ENCODE data around the gene PRPF38A.
A peak's percentile ranks its signal among the peaks of the same experiment; 100 is the strongest.

The PRPF38A gene, protein sequence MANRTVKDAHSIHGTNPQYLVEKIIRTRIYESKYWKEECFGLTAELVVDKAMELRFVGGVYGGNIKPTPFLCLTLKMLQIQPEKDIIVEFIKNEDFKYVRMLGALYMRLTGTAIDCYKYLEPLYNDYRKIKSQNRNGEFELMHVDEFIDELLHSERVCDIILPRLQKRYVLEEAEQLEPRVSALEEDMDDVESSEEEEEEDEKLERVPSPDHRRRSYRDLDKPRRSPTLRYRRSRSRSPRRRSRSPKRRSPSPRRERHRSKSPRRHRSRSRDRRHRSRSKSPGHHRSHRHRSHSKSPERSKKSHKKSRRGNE

DNA sequence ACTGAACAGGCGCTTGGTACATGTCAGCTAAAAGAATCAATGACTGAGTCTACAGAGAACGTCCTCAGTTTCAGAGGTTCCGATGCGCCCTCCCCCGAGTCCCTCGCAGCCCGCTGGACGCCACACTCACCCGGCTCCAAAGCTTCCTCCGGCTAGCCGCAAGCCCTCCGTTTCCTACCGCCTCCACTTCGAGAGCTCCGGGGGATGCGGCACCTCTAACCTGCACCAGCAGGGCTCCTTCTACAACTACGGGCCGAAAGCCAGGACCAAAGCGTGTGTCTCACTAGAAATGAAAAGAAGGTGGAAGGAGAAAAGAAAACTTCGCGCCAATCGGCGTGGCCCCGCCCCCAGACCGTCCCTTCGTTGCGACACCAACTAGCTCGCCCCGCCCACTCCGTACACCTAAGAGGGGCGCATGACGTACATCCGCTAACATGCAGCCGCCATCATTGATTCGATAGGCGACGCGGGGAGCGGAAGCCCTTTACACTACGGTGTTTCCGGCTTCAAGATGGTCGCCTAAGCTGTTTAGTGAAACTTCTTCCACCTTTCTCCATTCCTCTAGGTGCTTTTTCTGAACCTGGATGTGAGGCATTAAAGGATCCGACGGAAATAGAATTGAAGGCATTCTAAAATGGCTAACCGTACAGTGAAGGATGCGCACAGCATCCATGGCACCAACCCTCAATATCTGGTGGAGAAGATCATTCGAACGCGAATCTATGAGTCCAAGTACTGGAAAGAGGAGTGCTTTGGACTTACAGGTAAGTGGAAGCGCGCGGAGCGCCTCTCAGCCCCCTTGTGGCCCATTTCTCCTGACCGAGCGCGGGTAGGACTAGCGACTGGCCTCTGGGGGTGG lies at the start of gene PRPF38A, which contains the start of gene ORC1:
PRPF38A (plus strand) TSS at position 487 of the 859 bp plus-strand sequence; CDS start at position 635, 148 bp downstream.
ORC1 (minus strand) TSS at position 308 of the 859 bp plus-strand sequence. CDS start 2,200 bp downstream, outside the sequence.
- DNase-seq (ENCODE audit: low spot score in 2 of 2) (peak; percentile 94 to 96), ATAC-seq (replicated peaks; ENCODE audit: extremely low read depth, poor library complexity, severe bottlenecking) (peak; percentile 92)
- peaks cover 29% of the 10 kb centered on the region for H3K36me3 Mint-ChIP-seq (ENCODE audit: insufficient read depth)
- no peaks in the 10 kb centered on the region for H3K9me3 Mint-ChIP-seq
- peaks cover 31% of the 10 kb centered on the region for H3K4me1 Mint-ChIP-seq
- H3K27ac Mint-ChIP-seq (ENCODE audit: low read depth): peak within 1 kb of the TSS; percentile 98
- H3K4me3 Mint-ChIP-seq: peak within 1 kb of the TSS; percentile 100
- H3K27me3 Mint-ChIP-seq: no peaks in the 10 kb centered on the region

DNA sequence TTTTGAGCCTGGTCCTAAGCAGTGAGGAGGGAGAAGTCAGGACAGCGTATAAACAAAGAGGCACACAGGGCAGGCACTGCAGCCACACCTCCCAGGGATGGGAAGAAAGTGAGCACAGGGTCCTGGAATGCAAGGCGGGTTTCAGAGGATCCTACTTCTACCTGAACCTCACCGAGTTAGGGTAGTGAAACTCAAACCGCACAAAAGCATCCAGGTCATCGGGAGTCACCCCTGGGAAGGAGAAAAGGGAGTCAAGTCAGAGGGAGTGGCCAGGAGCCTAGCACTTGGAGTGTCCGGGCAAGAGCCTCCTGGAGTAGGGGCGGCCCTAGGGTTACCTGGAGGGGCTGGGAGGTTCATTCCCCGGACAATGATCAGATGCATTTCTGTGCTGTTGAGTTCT lies 49.0 kb upstream of the PRPF38A start:
- no peaks in the 10 kb centered on the region for H3K9me3 Mint-ChIP-seq
- ATAC-seq (replicated peaks; ENCODE audit: extremely low read depth, poor library complexity, severe bottlenecking) (no peak), DNase-seq (ENCODE audit: low spot score in 2 of 2) (no peak)
- H3K36me3 Mint-ChIP-seq (ENCODE audit: insufficient read depth): peaks cover 56% of the 10 kb centered on the region
- no peak overlapping the region for H3K4me3 Mint-ChIP-seq
- H3K4me1 Mint-ChIP-seq: no peaks in the 10 kb centered on the region
- H3K27me3 Mint-ChIP-seq: no peaks in the 10 kb centered on the region
- peak overlapping the region; percentile 2 for H3K27ac Mint-ChIP-seq (ENCODE audit: low read depth)

DNA sequence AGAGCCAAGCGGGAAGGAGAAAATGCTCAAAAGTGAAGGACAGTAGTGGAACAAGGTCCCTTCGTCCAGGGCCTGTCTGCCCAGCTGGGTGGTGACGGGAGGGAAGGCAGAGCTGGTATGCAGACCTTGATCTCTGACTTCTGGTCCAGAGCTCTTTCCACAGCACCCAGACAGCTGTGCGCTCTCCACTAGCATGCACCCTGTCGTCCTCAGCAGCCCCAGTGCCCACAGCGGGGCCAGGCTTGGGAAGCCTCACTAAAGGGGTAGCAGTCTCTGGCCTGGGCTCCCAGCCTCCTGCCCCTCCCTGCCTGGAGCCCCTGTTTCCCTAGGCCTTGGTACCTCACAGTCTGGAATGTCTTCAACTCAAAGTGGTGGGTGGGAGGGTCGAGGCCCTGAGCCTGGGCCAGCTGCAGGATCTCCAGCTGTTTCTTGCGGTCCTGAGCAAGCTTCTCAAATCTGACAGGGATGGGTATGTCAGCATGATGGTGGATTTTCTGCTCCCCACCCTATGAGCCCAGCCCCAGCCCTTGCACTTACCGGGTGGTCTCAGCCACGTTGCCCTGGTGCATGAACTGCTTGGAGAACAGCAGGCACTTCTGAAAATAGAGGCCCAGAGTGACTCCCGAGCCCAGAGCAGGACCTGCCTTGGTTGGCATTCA lies 48.4 kb upstream of the PRPF38A start:
- DNase-seq (ENCODE audit: low spot score in 2 of 2) (no peak), ATAC-seq (replicated peaks; ENCODE audit: extremely low read depth, poor library complexity, severe bottlenecking) (no peak)
- Mint-ChIP-seq H3K4me3 (no peak overlapping the region), H3K9me3 (no peaks in the 10 kb centered on the region), H3K27ac (ENCODE audit: low read depth) (no peak overlapping the region), H3K36me3 (ENCODE audit: insufficient read depth) (peaks cover 57% of the 10 kb centered on the region), H3K27me3 (no peaks in the 10 kb centered on the region), H3K4me1 (peaks cover under 1% of the 10 kb centered on the region)

DNA sequence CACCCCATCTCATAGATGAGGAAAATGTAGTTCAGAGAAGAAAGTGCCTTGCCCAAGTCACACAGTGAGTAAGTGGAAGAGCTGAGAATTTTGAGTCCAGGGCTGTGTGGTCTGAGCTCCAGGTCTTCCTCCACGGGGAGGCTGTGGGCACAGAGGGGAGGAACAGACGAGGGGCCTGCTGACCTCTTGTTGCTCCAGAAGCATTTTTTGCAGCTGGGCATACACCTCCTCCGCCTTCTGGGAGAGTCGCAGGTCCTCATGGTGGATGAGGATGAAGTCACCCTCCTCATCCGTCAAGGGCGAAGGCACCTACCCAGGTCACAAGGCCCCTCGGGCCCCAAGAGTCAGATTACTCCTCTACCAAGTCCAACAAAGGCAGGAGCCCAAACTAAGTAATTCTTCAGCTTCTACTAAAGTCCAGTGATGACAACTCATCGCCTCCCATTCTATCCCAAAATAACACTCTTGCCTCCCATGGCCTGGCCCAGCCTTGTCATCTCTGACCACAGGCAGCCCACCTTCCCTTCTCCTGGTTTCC lies 47.5 kb upstream of the PRPF38A start:
- ATAC-seq (replicated peaks; ENCODE audit: extremely low read depth, poor library complexity, severe bottlenecking) (no peak), DNase-seq (ENCODE audit: low spot score in 2 of 2) (no peak)
- no peak overlapping the region for H3K27ac Mint-ChIP-seq (ENCODE audit: low read depth)
- H3K9me3 Mint-ChIP-seq: no peaks in the 10 kb centered on the region
- H3K4me3 Mint-ChIP-seq: no peak overlapping the region
- H3K36me3 Mint-ChIP-seq (ENCODE audit: insufficient read depth): peaks cover 63% of the 10 kb centered on the region
- H3K27me3 Mint-ChIP-seq: no peaks in the 10 kb centered on the region
- peaks cover 10% of the 10 kb centered on the region for H3K4me1 Mint-ChIP-seq

DNA sequence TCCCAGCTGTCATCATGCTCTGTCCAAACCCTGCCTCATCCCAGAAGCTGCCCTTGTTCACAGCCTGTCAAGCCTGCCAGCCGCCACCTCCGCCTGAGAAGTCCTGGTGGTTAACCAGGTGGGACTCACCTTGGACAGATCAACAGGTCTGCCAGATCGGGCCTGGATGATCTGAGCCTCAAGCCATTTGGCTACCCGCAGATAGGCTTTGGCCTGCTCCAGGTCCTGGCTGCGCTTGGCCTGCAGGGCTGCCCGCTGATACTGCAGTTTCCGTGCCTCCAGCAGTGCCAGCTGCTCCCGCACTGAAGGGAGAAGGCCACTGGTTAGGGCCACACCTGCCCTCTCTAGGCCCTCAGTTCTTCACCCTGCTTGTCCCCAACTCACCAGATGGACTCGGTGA lies 47.0 kb upstream of the PRPF38A start:
- peaks cover 15% of the 10 kb centered on the region for H3K4me1 Mint-ChIP-seq
- H3K36me3 Mint-ChIP-seq (ENCODE audit: insufficient read depth): peaks cover 66% of the 10 kb centered on the region
- DNase-seq (ENCODE audit: low spot score in 2 of 2) (no peak), ATAC-seq (replicated peaks; ENCODE audit: extremely low read depth, poor library complexity, severe bottlenecking) (no peak)
- no peak overlapping the region for H3K4me3 Mint-ChIP-seq
- no peaks in the 10 kb centered on the region for H3K27me3 Mint-ChIP-seq
- no peaks in the 10 kb centered on the region for H3K9me3 Mint-ChIP-seq
- no peak overlapping the region for H3K27ac Mint-ChIP-seq (ENCODE audit: low read depth)

DNA sequence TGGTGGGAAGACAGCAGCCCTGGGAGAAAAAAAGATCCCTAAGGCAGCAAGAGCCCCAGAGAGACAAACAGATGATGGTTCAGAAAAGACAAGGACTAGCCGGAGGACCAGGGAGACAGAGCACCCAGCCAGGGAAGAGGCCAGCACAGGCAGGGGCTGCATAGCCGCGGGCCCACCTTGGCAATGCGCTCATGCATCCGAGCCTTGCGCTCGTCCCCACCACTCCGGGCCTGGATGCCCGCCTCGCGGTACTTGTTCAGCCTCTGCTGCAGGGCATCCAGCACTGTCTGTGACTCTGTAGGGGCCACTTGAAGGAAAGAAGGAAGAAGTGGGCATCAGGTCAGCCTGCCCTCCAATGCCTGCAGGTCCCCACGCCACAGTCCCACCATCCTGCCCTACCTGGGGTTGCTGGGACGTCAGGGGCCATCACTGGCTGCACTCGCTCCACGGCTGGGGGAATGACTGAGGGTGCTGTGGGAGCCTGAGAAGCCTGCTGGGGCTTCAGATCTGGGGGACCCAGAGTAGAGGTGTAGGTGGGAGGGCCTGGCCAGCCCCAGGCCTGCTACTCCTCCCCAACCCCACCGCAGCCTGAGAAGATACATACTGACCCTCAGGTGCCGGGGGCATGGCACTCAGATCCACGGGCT lies 45.4 kb upstream of the PRPF38A start:
- Mint-ChIP-seq H3K27ac (ENCODE audit: low read depth) (peak overlapping the region; percentile 57), H3K9me3 (no peaks in the 10 kb centered on the region), H3K36me3 (ENCODE audit: insufficient read depth) (peaks cover 67% of the 10 kb centered on the region), H3K4me1 (peaks cover 20% of the 10 kb centered on the region), H3K27me3 (no peaks in the 10 kb centered on the region), H3K4me3 (no peak overlapping the region)
- ATAC-seq (replicated peaks; ENCODE audit: extremely low read depth, poor library complexity, severe bottlenecking) (no peak), DNase-seq (ENCODE audit: low spot score in 2 of 2) (no peak)

DNA sequence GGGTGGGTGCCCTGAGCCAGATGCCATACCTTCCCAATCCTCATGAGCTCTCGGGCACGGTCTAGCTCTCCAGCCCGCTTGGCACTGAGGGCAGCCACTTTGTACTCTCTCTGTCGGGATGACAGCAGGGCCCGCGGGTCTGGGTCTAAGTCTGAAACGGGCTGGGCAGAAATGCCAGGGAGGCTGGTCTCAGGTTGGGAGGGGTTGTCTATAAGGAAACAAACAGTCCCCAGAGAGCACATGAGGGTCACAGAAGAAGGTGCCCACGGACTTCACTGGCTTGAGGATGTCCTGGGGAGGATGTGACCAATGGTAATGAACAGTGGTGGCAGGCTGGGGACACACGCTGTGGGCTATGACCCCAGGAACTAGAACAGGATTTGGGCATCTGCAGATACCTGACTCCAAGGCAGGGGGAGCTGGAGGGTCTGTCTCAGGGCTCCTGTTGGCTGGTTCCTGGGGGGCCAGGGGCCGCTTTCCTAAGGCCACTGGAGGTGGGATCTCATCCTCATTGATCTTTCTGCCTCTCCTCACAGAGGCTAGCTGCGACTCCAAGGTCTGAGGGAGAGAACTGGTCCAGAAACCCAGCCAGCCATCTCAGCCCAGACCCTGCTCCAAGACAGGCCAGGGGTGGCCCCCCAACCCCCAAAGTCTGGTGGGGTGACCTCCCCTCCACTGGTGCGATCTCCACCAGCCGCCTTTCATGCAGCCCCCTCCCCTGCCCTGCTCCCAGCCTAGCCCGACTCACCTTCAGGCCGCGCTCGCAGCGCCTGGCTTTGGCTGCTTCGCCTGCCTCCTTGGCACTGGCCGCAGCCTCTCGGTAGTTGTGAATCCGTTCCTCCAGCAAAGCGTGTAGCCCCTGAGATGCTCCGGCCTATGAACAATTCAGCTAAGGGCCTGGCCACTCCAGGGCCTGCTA lies 44.5 kb upstream of the PRPF38A start:
- no peak overlapping the region for H3K4me3 Mint-ChIP-seq
- peaks cover 30% of the 10 kb centered on the region for H3K4me1 Mint-ChIP-seq
- H3K27ac Mint-ChIP-seq (ENCODE audit: low read depth): no peak overlapping the region
- peaks cover 57% of the 10 kb centered on the region for H3K36me3 Mint-ChIP-seq (ENCODE audit: insufficient read depth)
- no peak for ATAC-seq (replicated peaks; ENCODE audit: extremely low read depth, poor library complexity, severe bottlenecking)
- H3K9me3 Mint-ChIP-seq: no peaks in the 10 kb centered on the region
- no peaks in the 10 kb centered on the region for H3K27me3 Mint-ChIP-seq
- no peak for DNase-seq (ENCODE audit: low spot score in 2 of 2)

DNA sequence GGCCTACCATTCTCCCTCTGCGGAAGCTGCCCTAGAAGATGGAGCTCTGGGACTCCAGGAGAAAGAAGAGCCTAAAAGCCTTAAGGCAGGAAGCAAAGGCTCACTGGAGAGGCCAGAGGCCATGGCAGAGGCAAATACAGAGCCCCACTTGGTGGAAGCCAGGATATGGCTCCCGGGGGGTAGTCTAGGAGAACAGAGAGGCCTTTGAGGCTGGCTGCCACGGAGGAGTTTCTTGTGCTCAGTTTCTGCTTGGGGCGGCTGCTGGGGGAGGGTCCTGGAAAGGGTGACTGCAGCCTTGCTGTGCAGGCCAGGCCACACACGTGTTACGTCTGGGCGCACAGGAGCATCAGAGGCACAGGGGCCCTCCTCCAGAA lies 43.8 kb upstream of the PRPF38A start:
- no peak overlapping the region for H3K27ac Mint-ChIP-seq (ENCODE audit: low read depth)
- H3K27me3 Mint-ChIP-seq: no peaks in the 10 kb centered on the region
- no peak for ATAC-seq (replicated peaks; ENCODE audit: extremely low read depth, poor library complexity, severe bottlenecking)
- no peak overlapping the region for H3K4me3 Mint-ChIP-seq
- peaks cover 60% of the 10 kb centered on the region for H3K36me3 Mint-ChIP-seq (ENCODE audit: insufficient read depth)
- H3K9me3 Mint-ChIP-seq: no peaks in the 10 kb centered on the region
- DNase-seq (ENCODE audit: low spot score in 2 of 2): no peak
- peaks cover 36% of the 10 kb centered on the region for H3K4me1 Mint-ChIP-seq

DNA sequence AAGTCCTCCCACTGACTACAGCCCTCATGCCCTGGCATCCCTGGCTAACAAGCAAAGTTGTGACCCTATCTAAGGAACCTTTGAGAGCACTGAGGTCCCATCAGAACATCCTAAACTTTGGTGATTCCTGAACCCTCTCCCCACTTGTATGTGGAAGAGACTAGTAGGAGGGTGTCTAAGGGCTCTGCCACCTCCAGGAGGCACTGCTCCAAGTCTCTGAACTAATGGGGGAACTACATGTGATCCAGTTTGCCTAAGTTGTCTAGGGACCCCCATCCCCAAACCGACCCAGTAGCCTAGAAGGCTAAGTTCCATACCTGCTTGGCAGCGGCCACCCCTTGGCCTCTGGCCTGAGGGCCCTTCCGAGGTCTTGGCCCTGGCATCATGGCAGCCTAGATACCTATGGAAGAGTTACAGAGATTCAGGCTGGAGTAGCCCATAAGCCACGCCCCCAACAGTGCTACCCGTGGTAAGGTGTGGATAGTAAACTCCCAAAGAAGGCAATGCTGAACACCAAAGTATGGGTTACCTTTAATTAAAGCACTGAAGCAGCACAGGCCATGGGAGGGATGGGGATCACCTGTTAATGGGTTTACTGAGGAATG lies 40.1 kb upstream of the PRPF38A start:
- Mint-ChIP-seq H3K4me1 (peaks cover 53% of the 10 kb centered on the region), H3K4me3 (peak overlapping the region; percentile 96), H3K27ac (ENCODE audit: low read depth) (peak overlapping the region; percentile 93), H3K36me3 (ENCODE audit: insufficient read depth) (peaks cover 40% of the 10 kb centered on the region), H3K27me3 (no peaks in the 10 kb centered on the region), H3K9me3 (no peaks in the 10 kb centered on the region)
- ATAC-seq (replicated peaks; ENCODE audit: extremely low read depth, poor library complexity, severe bottlenecking) (no peak), DNase-seq (ENCODE audit: low spot score in 2 of 2) (no peak)

DNA sequence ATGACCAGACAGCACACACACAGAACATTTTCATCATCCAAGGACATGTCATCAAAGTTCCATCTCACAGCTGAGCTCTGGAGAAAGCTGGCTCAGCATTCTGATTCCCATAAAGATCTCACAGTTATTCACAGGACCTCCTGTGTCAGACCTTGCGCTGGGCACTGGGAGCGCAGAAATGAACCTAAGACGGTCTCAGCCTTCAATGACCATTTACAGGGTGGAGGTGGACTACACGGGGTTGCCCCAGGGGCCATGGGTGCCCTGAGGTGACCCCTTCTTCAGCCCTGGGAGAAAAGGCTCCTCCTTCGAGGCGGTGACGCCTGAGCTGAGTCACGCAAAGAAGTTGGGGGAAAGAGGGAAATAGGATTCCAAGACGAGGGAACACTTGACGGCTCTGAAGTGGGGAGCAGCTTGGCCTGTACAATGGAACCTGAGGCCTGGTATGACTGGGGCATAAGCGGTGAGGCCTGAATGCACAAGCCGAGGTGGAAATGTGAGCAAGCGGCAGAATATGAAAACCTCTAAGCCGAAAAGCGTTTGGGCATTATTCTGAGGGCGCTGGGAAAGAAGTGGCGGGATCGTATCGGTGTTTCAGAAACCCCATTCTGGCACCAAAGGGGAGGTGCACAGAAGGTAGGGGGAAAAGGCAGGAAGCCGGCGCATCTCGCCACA lies 39.2 kb upstream of the PRPF38A start:
- Mint-ChIP-seq H3K27ac (ENCODE audit: low read depth) (peak overlapping the region; percentile 93), H3K9me3 (no peaks in the 10 kb centered on the region), H3K4me3 (peak overlapping the region; percentile 96), H3K36me3 (ENCODE audit: insufficient read depth) (peaks cover 34% of the 10 kb centered on the region), H3K27me3 (no peaks in the 10 kb centered on the region), H3K4me1 (peaks cover 53% of the 10 kb centered on the region)
- no peak for ATAC-seq (replicated peaks; ENCODE audit: extremely low read depth, poor library complexity, severe bottlenecking)
- DNase-seq (ENCODE audit: low spot score in 2 of 2): no peak

Measured in central memory CD8-positive, alpha-beta T cell (primary cell).